Amygdala (tissue), 56 donors: Measurements from ENCODE around the gene RREB1.

Source experiments
- DNase-seq, 56 donors: peaks; one replicate each; lab custom pipeline; 2025; lab: John Stamatoyannopoulos, UW

RREB1 gene

DNA sequence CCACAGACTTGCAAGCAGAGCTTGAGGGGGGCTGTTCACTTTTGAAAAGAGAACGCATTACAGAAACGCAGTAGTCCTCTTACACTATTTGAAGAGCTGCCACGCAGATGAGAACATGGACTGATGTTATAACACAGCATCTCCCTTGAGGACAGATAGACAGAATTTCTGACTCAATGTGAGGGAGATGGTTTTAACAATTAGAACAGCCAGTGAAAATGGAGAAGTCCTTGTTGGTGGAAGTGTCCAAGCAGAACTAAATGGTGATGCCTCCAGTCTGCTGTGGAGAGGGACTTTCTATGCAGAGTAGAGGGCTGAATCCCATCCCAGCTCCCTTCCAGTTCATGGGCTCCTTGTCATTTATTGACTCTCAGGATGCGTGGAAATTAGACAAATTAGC lies 100.0 kb downstream of the RREB1 start:
- DNase-seq, result no peak

DNA sequence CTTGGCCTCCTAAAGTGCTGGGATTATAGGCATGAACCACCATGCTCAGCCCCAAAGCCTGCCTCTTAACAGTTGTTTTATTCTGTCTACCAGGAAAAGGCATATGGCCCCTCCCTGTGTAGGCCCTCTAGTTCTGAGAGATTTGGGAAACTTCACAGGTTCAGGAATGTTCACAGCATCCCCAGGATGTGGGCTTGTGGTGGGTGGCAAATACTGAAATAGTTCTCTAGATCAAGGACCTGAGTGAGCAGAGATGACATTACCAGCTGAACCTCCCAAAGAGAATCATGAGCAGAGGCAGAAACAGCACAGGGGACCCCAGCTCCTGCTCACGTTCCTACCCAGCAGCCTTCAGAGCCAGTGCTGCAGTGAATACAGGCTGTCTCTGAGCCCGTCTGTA lies 105.7 kb downstream of the RREB1 start:
- no peak for DNase-seq

DNA sequence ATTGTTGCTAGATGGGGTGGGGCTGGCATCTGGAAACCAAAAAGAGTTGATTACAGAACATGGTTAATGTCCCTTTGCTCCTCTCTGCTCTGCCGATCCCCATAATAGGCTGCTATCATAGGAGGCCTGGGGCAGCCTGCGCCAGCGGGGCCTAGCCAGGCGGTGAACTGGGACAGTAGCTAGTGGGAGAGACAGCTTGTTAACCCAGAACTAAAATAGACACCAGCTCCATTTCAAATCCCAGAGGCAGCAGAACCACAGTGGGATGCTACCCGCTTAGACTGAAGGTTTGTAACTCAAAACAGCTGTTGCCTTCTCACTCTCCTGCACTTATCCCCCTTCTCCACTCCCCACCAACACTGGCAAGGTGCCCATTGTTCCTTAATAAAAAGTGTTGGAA lies 106.7 kb downstream of the RREB1 start:
- DNase-seq, result no peak

DNA sequence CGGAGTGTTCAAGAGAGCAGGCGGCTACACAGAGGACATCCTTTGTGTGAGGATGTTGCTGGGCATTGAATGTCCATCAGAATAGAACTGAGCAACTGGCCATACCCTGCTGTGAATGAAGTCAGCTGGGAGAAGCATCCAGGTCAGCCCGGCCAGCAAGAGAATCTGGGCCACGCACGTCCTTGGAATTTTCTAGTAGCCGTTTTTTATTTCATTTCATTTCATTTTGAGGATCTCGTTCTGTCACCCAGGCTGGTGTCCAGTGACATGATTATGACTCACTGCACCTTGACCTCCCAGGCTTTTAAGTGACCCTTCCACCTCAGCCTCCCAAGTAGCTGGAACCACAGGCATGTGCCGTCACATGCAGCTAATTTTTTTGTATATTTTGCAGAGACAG lies 107.4 kb downstream of the RREB1 start:
- DNase-seq, result no peak

DNA sequence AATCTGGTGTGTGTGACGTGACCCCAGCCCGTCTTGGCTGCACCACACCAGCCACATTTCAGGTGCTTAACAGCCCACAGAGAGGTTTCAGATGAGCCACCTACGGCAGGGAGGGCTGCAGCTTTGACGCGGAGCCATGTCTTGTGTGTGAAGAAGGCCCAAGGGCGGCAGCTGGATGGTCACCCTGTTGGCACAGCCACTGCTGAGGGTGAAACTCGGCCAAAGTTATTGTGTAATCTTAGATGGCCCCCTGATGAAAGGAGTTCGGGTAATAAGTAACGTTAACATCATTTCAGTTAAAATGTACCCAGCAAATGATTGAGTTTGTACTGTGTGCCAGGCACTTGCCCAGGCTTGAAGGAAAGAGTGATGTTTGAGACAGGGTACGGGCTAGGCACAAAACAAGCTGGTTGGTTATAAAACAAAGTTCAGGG lies 108.1 kb downstream of the RREB1 start:
- DNase-seq, result no peak

DNA sequence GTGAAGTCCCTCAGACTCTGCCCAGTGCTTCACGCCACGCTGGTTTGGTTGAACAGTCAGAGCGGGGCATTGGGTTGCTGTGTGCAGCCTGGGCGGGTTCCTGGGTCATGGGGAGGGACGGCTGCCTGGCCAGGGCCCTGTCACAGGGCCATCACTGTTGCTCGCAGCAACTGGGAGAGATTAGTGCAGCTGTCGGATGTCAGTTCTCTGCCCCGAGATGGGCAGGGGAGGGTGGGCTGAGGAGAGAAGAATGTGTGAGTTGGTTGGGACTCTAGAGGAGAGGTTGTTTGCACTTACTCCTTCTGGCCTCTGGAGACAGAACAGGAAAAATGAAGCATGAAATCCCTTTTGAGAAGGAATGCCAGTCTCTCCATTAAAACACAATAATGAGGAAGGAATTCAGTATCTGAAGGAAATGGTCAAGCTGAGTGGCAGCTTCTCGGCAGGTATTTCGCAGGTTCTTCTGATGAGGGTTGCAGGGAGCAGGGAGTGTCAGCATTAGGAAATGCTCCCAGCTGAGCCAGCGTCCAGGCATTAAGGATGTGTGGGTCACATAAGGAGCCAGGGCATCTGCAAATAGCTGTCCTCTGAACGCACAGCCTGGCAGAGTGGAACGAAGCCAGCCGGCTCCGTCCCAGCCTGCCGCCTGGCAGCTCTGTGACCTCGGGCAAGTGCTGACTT lies 109.3 kb downstream of the RREB1 start:
- DNase-seq, result peak in 2 of 56 donors; percentile 3 to 14

DNA sequence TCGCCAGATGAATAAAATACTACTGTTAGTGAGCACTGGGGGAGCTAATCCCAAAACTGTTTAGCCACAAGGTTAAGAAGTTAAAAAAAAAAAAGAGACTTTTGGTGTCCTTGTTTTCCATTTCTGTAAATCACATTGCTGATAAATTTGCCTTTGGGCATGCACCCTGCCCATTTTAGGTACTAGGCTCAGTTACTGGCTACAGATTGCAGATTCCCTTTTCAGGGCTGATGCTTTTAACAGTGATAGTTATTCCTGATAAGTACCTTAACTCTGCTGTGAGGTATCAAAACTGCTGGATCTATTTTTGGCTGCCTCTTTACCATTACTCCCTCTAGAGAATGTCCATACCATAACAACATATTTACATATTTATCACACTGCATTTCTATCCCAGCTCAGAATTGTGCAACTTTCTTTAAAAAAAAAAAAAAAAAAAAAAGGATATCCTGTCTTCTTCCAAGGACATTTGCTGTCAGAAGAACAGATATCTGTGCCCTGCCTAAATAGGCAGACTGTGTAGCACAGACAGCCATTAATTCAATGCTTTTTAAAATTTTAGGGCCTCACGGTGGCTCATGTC lies 110.7 kb downstream of the RREB1 start:
- no peak for DNase-seq

DNA sequence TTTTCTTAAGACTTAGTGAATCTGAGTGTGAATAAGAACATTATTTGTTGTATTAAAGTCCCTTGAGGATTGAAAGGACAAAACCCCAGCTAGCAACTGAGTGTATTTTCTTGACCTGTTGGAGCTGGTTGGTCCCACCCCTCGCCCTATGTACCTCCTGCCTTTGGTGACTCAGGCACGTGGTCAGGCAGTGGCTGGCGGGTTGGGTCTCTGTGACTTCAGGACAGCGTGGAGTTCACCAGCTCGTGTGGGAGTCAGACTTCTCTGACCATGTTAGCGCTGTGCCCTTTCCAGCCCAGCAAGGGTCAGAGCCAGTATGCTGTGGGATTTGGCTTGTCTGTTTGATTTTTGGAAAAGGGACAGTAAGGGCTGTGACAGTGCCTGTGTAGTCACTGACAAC lies 111.5 kb downstream of the RREB1 start:
- no peak for DNase-seq

DNA sequence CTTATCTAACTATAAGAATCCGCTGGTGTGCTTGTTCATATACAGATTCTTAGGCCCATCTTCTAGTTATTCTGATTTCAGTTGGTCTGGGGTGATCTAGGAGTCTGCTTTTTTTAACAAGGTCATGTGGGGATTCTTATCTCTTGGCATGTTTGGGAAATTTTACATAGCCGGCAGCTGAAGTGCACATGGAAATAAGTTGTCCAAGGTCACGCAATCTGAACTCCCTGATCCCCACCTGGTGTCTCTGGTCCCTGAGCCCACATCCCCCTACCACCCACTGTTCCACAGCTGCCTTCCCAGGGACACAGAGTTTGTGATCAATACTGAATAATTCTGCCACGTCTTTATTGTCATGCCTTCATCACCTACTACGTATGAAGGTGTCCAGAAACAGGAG lies 114.4 kb downstream of the RREB1 start:
- no peak for DNase-seq

DNA sequence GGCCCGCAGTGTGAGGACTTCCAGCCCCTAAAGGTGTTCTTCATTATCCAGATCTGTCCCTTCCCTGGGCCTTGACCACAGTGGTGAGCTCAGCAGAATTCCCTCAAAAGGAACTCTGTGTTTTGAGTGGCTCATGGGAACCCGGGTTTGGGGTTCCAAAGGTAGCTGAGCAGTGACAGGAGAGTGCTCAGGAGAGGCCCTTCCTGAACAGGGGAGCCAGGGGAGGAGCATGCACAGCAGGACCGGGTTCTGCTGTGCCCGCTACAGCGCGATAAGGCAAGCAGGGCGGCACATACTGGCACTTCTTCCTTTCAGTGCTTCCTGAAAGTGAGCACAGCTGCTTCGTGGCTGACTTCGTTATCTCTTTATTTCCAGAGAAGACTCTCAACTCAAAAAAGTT lies 117.0 kb downstream of the RREB1 start:
- DNase-seq, result no peak

DNA sequence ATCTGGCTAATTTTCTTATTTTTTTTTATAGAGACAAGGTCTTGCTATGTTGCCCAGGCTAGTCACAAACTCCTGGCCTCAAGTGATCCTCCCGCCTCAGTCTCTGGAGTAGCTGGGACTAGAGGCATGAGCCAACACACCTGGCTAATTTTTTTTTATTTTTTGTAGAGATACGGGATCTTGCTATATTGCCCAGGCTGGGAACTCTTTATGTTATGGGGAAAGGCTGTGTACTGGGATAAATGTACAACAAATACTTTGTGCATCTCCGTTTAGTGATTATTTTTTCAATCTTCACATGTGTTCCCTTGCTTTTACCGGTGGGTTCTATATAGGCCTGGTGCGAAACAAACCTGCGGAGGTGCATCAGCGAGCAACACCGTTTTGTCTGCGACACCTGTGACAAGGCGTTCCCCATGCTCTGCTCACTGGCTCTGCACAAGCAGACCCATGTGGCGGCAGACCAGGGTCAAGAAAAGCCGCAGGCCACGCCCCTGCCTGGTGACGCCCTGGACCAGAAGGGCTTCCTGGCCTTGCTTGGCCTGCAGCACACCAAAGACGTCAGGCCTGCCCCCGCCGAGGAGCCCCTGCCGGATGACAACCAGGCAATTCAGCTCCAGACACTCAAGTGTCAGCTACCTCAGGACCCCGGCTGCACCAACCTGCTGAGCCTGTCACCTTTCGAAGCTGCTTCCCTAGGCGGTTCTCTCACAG lies 121.1 kb downstream of the RREB1 start:
- DNase-seq, result no peak

DNA sequence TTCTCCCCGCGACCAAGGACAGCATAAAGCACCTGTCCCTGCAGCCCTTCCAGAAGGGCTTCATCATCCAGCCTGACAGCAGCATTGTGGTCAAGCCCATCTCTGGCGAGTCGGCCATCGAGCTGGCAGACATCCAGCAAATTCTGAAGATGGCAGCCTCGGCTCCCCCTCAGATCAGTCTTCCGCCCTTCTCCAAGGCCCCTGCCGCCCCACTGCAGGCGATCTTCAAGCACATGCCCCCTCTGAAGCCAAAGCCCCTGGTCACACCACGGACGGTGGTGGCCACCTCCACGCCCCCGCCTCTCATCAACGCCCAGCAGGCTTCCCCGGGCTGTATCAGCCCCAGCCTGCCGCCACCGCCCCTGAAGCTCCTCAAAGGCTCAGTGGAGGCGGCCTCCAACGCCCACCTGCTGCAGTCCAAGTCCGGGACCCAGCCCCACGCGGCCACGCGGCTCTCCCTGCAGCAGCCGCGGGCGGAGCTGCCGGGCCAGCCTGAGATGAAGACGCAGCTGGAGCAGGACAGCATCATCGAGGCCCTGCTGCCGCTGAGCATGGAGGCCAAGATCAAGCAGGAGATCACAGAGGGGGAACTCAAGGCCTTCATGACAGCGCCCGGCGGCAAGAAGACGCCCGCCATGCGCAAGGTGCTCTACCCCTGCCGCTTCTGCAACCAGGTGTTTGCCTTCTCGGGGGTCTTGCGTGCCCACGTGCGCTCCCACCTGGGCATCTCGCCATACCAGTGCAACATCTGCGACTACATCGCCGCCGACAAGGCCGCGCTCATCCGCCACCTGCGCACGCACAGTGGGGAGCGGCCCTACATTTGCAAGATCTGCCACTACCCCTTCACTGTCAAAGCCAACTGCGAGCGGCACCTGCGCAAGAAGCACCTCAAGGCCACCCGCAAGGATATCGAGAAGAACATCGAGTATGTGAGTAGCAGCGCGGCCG lies 121.9 kb downstream of the RREB1 start:
- no peak for DNase-seq

DNA sequence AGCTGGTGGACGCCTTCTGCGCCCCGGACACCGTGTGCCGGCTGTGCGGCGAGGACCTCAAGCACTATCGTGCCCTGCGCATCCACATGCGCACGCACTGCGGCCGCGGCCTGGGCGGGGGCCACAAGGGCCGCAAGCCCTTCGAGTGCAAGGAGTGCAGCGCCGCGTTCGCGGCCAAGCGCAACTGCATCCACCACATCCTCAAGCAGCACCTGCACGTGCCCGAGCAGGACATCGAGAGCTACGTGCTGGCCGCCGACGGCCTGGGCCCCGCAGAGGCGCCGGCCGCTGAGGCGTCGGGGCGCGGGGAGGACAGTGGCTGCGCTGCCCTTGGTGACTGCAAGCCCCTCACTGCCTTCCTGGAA lies 122.5 kb downstream of the RREB1 start:
- DNase-seq, result no peak

DNA sequence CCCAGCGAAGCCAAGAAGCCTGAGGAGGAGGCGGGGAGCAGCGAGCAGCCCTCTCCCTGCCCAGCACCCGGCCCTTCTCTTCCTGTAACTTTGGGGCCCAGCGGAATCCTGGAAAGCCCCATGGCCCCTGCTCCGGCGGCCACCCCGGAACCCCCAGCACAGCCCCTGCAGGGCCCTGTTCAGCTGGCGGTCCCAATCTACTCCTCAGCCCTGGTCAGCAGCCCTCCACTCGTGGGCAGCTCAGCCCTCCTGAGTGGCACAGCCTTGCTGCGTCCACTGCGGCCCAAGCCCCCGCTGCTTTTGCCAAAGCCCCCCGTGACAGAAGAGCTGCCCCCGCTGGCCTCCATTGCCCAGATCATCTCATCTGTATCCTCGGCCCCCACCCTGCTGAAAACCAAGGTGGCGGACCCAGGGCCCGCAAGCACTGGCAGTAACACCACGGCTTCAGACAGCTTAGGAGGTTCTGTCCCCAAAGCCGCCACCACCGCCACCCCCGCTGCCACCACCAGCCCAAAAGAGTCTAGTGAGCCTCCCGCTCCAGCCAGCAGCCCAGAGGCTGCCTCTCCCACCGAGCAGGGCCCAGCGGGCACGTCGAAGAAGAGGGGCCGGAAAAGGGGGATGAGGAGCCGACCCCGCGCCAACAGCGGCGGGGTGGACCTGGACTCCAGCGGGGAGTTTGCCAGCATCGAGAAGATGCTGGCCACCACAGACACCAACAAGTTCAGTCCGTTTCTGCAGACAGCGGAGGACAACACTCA lies 123.4 kb downstream of the RREB1 start:
- no peak for DNase-seq

DNA sequence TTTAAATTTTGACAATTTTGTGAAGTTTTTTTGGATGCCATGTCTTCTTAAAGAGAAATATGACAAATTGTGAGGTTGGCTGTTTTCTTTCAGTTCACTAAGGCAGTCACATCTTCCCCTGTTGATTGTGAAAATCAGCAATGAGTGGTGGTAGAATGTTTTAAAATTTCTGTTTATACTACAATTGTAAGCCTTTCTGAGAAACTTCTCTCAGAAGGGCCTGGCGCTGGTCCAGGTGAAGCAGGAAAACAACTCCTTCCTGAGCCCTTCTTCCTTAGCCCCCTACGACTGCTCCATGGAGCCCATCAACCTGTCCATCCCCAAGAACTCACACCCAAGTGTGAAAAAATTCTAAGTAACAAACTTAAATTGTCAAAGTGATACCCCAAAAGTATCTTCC lies 124.6 kb downstream of the RREB1 start:
- DNase-seq, result no peak

DNA sequence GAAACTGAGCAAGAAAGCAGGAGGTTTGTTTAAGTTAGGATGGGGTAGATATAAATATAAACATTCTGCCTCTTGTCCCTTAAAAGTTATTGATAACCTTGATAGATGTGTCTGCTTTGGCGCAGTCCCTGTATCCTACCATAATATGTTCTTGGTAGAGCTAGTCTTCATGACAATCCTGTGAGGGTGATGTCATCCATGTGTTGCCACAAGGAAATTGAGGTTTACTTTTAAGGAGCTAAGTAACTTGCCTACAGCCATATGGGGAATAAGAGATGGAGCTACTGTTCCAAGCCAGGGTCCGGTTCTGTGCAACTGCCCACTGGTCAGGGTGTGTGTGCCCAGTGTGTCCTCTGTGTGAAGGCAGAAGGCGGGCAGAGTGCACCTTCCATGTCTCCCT lies 126.8 kb downstream of the RREB1 start:
- no peak for DNase-seq

DNA sequence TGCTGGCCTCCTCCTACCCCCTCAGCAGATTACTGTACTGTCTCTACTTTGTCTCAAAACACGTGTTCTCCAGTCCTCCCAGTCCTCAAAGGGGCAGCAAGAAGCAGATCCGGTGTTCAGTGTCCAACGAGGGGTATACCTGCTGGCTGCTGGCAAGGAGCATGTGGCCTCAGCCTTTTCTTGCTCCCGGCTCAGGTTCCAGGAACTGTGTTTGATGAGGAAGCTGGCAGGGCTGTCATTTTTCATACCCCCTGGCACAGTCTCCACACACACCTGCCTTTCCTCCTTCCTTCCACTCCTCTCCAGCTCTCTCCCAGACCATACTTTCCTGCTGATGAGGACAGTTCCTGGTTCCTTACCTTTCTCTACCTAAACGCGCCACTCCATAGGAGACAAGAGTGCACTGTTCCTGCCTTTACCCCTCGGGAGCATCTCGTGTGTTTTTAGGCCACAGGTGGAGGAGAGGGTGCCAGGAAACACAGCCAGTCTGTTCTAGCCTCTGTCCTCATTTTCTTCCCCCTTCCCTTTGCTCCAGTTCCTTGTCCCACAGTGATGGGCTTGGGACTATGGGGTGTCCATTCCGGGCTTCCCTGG lies 128.0 kb downstream of the RREB1 start:
- no peak for DNase-seq

DNA sequence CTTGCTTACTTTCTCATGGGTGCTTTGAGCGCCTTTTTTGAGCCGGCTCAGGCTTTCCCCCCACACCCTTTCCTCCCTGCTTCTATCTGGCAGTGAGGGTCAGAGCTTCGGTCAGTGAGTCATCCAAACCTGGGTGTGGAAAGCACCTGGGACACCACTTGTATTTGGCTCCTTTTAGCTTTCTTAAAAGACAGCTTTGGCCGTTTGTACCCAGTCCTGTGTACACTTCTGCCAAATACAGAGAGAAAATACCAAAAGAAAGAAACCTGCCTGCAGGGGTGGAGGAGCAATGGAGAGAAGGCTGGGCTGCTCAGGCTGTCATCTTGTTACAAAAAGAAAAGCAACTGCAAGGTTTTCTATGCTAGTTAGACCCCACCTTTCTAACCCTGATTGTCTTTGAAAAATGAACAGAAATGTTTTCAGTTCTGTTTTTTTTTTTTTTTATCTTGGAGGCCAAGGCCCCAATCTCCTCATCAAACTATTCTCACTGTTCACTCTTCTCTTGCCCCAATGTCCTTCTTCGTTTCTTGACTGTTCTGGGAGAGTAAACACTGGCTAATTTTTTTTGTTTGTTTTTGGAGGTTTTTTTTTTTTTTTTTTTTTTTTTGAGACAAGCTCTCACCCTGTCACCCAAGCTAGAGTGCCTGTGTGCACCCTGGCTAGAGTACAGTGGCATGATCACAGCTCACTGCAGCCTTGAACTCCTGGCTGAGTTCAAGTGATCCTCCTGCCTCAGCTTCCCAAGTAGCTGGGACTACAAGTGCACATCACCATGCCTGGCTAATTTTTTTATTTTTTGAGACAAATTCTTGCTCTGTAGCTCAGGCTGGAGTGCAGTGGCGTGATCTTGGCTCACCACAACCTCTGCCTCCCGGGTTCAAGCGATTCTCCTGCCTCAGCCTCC lies 128.8 kb downstream of the RREB1 start:
- no peak for DNase-seq

DNA sequence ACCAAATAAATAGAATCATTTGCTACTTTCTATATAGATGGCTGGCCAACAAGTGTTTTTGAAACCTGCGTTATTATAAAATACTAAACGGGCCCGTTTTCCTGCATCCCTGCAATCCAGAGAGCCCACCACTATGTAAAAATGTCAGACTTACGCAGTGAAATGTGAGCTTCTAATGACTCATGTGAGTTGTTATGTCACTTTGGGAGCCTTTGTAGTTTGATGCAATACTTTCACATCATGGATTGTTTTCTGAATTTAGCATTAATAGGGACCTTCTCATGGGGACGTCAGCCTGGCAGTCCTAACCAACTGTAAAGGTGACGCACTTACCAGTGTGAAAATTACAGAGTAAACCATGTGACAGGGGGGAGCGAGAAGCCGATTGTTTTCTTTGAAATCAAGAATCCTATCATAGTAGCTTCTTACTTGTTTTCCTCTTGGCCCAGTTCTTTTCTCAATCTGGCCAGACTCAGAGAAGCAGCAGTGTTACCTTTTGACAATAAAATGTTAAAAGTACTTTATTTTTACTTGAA lies 130.0 kb downstream of the RREB1 start:
- no peak for DNase-seq
